NCI-H1048 (cell line): ENCODE measurements around the gene IGSF5.
"Not testable (repeated sequence)": the region's sequence is repeated elsewhere in the genome, so short reads cannot be mapped to it uniquely, and the experiment has no call there.

Experiments
- DNase-seq: peaks from one replicate; lab custom pipeline; 2025; lab: John Stamatoyannopoulos, UW

Gene IGSF5

DNA sequence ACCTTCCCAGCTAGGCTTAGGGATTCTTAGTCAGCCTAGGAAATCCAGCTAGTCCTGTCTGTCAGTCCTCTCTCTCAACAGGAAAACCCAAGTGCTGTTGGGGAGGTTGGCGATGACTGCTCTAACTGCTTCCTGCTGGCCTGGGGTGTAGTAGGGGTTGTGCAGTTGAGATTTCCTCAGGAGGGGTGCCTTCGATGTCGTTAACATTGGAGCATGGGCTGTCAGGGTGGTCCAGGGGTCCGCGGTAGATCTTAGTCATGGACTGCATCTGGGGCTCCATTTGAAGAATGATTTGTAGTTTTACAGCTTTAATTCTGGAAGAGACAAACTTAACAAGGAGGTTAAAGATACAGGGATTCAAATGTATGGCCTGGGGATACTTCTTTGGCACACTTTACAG, 5.5 kb upstream of the IGSF5 start:
- not testable (repeated sequence) for DNase-seq

DNA sequence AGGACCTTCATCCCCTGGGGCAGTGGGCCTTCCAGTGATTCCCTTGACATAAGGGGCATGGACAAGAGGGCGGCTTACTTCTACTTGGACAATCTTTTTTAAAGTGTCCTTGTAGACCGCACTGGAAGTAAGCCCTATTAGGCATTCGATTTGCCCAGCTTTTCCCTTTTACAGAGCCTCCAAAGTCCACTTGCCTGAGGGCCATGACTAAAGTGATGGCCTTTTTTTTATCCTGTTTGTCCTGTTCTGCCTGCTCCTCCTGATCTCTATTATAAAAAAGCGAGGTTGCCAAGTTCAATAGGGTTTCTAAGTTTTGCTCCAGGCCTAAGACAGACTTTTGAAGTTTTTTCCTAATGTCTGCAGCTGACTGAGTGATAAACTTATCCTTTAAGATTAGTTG, 2.4 kb upstream of the IGSF5 start:
- not testable (repeated sequence) for DNase-seq

DNA sequence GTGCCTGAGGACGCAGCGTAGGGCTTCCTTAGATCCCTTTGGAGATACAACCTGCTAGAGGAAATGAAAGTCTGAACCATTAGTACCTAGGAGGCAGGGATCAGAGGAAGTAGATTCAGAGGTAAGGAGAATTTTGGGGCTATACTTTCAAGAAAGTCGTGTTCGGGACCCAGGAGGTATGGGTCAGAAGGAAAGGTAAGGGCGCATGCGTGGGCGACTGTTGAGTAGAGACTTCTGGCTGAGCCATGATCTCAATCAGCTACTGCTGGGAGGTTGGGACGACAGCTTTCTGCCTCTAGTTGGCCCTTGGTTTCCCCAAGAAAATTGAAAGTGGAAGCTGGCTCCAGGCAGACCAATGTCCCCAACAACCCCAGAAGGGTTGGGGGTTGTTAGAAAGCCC, 349 bp downstream of the IGSF5 start:
- DNase-seq: not testable (repeated sequence)

DNA sequence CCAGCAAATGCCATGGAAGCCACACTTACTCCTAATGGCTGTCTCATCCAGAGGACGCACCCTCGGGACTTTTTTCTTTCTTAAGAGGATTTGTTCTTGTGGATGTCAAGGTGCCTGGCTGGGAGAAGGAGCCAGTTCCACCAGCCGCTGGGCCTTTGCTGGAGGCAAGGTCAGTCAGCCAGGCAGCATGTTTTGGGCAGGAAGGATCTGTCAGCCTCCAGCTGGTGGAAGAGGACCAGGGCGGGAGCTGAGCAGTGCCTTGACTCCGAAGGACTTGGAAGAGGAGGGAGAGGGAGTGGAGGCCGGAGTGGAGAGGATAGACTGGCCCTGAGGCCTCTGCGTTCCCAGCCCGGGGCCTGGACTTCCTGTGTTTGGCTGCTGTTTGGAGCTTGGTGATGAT, 5.7 kb downstream of the IGSF5 start:
- no peak for DNase-seq

DNA sequence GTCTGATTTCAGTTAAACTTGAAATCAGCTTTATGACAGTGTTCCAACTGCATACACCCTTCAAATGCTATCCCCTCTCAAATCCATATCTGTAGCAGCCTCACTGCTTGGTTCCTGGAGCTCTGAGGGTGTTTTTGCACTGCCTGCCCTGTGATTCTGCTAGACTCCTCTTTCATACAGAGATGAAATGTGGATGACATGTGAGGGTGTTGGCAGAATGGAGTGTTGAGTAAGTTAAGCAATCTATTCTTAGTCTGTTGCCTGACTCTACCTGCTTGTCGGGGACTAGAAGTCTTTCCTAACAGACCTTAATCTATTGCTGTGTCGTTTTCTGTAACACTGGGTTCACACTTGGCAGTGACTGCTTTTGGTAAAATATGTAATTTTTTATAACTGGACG, 9.8 kb downstream of the IGSF5 start:
- DNase-seq: no peak

DNA sequence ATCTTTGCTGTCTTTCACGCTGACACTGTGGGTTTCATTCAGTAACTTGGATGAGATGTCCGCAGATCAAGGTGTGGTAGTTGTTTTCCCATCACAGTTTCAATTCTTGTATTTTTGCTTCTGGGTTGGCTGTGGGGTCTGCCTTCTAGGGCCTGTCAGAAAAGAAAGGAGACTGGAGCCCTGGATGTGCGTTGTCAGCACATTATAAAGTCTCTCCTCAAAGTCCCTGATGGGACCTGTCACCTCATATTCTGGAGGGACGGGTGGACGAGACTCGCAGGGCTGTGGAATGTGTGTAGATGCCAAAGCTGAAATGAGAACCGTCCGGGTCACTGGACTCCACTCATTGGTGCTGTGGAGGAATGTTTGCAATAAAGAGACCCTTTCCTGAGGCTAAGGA, 11.3 kb downstream of the IGSF5 start:
- DNase-seq: no peak

DNA sequence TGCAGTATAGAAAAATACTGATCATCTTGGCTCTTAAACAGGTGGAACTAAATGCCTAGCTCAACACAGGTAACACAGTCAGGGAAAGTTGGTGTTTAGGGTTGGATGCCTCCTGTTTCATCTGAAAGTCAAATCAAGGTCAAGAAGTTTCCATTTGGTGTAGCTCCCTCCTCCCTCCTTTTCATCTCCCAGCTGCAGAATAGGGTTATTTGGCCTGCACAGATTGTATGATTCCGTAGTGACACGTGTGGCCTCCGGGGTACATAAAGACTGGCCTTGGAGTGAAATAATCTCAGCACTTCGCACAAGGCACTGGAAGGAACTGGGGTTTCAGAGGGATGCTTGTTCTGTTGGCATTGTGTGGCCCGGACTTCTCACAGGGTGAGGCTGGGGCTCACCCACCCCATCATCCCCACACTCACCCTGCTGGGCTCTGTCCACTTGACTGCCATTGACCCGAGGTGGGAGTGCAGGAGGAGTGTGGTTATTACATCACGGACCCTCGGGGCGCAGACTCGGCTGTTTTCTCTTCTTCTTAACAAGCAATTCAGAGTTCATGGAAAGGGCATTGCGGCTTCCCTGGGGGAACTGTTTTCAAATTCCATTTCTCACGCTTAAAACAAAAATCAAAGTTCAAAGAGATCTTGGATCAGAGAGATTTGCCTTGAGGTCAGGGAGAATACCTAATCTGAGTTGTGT, 18.4 kb downstream of the IGSF5 start:
- DNase-seq: no peak

DNA sequence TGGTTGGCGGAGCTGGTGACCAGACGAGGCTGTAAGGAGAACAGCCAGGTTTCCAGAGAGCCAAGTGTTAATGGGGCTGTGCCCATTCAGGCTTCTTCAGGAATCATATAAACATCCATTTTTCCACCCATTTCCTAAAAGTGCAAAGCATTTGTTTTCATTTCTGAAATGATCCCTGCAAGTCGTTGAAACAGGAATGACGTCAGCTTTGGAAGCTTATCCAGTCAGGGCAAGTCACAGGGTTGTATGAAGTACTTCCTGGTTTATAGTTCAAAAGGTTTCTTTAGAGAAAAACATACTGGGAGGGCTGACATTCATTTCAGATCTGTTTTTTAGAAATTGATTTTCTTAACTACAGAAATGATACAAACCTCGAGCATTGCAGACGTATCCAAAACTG, 29.2 kb downstream of the IGSF5 start:
- DNase-seq: no peak

DNA sequence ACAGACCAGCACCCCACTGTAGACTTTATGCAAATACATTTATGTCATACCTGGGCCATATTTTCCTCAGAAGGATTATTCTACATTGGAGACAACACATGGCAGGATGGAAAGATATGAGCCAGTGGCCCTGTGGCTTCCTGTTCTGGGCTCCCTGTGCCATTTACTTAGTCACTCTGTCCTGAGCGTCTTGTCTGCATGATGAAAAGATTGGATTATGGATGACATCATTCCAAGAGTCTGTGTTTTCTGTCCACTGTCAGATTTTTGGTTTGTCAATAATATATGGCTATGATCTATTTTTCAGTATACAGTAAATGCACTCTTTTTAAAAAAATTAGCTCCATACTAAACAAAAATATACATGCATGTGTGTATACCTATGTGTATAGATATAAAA, 30.8 kb downstream of the IGSF5 start:
- DNase-seq: no peak

DNA sequence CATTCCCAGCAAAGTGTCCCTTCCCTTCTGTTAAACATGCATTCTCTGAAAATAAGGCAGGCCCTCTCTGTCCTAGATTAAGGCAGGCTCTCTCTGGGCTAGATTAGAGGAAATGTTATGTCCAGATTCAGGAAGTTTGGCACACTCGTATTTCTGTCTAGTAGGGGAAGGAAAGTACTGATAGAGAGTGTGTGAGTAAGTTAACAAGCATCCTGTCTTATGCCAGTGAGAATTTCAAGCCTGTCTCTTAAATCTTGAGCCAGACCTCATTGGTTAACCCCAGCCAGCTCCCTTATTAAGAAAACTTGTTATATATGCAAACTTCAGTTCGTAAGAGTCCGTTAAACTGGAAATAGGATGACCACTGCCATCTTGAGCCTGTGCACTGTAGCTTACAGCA, 31.6 kb downstream of the IGSF5 start:
- DNase-seq: no peak

DNA sequence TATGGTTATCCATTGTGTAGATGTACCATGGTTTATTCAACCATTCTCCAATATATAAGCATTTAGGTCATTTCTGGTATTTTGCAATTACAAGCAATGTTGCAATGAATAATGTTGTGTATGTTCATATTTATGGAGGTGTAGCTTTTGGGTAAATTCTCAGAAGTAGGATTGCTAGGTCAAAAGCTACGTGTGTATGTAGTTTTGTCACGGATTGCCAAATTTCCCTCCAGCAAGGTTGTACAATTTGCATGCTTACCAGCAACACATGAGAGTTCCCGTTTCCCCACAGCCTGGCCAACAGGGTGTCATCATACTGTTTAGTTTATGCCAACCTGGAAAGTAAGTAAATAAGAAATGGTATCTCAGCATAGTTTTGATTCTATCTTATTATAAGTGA, 36.3 kb downstream of the IGSF5 start:
- DNase-seq: peak; percentile 1

DNA sequence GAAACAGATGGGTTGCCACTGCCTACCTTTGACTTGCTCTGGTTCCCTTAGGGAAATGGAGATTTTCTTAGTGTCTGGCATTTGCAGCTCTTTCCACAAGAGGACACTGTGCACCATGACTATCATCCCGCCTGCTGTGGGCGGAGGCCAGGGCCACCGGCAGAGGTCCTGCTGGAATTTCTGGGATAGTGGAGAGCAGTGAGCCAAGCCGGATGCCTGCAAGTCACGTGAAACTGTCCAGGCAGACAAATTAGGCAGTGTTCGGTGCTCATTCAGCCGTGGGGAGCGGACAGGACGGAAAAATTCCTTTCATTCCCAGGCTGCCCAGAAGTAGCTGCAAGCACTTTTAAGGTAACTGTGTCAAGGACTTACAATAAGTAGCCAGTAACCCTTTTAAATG, 43.4 kb downstream of the IGSF5 start:
- peak; percentile 81 for DNase-seq

DNA sequence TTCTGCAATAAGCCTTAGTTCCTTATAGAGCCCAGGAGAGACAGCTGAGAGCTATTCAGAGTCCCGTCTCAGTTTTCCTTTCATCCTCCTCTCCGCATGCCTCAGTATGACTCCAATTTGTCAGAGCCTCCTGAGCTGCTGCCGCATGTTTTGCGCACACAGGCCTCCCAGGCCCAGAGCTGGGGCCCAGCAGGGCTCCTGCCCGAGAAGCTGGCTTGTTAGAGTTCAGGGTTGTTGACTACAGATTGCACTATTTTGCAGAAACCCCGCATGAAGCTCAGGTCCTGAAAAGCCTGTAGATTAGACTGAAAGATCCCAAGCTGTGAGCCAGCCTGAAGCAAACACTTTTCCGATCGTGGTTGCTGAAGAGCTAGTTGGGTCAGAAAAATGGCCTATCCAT, 51.5 kb downstream of the IGSF5 start:
- no peak for DNase-seq

DNA sequence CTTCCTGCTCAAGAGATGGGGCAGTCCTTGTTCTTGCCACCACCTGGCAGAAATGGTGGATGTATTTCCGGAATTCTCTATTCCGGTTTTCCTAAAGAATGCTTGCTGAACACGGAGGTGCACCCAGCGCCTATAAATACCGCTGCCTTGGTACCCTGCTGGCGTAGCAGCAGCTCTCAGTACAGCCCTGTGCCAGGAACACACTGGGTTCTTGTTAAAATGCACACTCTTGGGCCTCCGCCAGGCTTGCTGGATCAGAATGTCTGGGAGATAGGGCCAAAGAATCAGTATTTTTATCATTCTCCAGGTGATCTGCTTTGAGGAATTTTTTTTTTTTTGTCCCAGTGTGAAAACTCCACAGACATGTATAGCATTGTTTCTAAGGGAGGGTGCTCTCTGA, 54.2 kb downstream of the IGSF5 start:
- DNase-seq: no peak

DNA sequence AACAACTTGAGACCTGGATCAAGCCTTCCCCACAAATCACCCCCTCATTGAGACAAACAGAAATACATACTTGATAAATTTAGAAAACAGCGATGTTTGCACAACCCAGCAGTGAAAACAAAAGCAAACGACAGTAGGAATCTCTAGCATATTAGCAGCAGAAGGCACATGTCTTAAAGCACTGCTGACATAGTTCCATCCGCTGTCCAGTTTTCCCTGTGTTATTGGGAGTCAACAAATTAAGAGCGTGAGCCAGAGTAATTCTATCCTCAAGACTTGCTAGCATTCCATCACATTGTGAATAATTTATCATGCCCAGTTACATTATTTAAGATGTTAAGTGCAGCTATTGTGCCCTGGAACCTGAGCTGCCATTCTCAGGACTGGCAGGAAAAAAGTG, 55.3 kb downstream of the IGSF5 start:
- DNase-seq: no peak

DNA sequence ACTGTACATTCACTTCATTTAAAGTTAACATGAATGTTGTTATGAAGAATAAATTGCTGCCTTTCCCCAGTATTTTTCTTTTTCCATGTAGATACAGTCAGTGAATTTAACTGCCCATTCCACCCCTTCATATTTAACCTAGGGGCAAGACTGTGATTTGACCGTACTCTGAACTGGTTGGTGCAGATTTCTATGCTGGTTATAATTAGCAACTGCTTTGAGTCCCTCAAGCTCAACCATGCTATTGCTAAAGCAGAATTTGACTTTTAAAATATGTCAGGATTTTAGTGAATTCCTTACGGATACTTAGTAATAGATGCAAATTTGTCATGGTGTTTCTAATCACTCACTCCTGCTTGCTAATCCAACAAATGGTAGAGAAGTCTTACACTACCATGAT, 57.2 kb downstream of the IGSF5 start:
- no peak for DNase-seq

DNA sequence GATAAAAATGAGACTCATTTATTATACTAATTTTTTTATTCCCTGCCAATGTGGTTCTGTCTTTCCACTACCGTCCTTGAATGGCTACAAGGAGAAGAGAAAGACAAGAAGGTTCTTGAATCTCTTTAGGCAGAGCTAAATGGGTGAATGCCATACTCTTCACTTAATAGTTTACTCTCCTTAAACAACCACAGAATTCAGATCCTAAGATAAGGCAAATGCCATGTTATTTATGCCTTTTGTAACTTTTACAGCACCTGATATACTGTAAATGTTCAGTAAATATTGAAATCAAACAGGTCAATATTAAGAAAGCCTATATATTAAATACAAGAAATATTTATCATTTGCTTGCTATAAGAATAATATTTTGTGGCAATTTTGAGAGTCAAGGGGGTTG, 58.4 kb downstream of the IGSF5 start:
- DNase-seq: no peak

DNA sequence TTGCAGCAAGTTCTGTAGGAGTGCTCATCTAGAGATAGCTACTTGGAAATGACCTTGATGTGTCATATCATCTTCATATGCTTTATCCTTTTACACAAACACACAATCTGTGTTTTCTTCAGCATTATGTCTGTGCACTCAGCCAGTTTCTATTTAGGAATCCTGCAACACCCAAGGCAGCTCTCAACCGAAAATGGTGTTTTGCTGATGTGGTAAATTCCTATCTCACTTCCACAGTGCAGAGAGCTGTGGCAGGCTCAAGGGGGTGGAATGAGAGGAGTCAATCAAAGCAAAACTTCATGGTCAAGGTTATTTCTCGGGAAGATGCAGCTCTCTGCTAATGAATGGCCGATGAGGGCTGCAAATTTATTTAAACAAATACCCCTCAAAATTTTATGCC, 59.3 kb downstream of the IGSF5 start:
- no peak for DNase-seq

DNA sequence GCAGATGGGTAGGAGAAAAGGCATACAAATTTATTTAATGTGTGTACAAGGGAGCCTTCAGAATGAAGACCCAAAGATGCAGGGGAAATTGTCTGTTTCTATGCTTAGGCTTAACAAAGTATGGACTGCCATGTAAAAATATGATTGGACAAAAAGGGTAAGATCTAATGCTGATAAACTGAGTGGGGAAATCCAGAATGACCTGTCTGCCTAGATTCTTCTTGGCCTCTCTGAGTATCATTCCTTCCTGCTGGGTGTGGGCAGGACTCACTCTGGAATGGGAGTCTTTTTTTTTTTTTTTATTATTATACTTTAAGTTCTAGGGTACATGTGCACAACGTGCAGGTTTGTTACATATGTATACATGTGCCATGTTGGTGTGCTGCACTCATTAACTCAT, 61.0 kb downstream of the IGSF5 start:
- DNase-seq: no peak

DNA sequence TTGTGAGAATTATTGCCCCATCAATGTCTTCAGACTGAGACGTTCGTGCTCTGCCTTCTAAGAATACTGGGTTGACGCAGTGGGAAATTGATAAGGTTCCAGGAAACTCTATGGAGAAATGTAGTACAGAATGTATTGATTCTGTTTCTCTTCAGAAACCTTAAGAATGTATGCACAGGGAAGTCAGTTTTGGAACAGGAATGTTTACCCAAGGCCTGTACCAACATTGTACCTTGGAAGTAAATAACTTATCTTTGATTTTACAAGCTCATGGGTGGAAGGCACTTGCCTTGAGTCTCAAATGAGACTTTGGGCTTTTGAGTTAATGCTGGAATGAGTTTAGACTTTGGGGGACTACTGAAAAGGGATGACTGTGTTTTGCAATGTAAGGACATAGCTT, 62.8 kb downstream of the IGSF5 start:
- DNase-seq: no peak

DNA sequence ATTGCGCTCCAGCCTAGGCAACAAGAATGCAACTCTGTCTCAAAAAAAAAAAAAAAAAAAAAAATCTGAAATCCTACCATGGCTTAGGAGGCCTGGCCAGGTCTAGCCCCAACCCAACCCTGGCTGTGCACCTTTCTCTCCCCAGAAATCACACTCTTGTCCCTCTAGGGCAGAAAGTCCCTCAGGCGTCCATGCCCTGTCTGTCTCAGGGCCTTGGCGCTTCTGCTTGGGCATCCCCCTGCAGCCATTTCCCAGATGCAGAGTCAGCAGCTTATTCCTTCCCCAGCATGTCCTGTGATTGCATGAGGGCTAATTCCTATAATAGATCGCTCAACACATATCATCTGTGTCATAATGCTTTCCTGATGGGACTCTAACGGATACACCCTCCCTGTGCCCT, 65.0 kb downstream of the IGSF5 start:
- DNase-seq: no peak

DNA sequence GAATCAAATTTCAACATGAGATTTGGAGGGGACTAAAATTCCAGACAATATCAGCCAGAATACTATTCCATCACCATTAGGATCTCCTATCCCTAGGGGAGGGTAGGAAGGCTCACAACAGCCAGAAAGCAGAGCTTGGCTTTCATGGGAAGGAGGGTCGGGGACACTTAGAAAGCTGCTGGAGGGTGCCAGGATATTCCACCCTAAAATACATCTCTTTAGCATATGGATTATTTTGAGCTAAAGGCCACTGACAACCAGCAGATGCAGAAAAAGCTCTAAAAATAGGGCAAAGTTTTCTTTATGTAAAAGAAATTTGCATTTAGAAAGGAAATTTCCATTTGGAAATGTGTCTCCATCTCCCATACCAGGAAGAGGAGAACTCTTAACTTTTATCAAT, 68.0 kb downstream of the IGSF5 start:
- peak; percentile 8 for DNase-seq

DNA sequence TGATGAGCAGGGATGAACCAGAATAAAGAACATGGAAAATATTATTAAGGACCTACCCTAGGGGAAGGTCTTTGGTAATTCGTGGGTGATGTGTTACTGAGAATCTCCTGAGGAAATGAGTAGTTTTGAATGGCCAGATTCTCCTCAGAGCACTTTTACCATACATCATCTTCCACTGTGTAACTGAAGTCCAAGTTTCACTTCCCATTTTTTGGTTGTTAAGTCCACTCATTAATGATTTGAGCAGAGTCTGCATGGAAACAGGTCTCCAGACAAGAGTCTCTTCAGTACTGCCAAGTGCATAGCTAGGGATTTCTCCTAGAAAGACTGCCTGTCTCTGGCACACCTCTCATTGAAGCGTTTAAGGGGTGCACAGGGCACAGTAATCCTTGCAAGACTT, 73.6 kb downstream of the IGSF5 start:
- no peak for DNase-seq

DNA sequence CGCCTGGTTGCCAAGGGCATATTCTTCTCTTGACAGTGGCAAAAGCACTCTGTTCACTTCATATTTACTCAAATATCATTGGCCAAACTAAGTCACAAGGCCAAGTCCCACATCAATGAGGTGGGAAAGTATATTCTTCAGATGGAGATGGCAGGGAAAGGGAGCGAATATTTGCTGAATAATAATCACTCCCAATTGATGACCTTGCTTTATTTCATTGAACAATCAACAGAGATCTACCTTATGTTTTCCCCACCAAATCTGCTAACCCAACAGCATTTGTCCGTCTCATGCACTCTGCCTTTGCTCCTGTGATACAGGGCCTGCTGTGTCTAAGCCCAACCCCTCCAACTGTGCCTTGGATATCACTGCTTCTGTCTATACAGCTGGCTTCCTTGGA, 77.1 kb downstream of the IGSF5 start:
- DNase-seq: no peak

DNA sequence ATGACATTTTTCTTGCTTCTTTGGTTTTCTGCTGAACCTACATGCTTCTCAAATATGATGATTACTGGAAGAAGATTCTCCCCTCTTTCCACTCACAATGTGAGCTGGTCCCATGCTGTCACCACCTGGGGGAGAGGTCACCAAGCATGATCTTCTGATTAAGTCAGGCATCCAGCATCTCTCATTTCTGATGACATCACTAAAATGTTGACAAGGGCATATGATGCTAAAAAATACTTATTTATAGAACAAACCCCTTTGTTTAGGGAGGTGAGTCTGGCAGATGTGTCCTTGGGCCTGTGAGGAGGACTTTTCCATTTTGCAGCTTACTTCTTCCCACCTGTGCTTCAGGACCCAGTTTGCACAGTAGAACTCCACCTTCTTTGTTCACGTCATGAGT, 80.3 kb downstream of the IGSF5 start:
- DNase-seq: no peak
